LNCaP clone FGC (cell line): Measurements from ENCODE around the gene MT1HL1.

Experiments
- DNase-seq: peaks from one replicate; pipeline ENCODE4 v3.0.0-alpha.2; 2011; ENCODE audit warnings: low read depth
- H3K4me3 ChIP-seq: 2 replicates; pipeline ENCODE4 v1.5.1; 2011; ENCODE audit warnings: mild to moderate bottlenecking, low read depth, low read length, control low read depth
- TF ChIP-seq, protein P1 (sequence below): IDR thresholded peaks from 2 replicates; pipeline ENCODE4 v1.5.1; 2012; ENCODE audit warnings: mild to moderate bottlenecking; ENCODE audit not compliant: control insufficient read depth, insufficient read depth; ENCODE audit errors: extremely low read depth

Gene MT1HL1

DNA sequence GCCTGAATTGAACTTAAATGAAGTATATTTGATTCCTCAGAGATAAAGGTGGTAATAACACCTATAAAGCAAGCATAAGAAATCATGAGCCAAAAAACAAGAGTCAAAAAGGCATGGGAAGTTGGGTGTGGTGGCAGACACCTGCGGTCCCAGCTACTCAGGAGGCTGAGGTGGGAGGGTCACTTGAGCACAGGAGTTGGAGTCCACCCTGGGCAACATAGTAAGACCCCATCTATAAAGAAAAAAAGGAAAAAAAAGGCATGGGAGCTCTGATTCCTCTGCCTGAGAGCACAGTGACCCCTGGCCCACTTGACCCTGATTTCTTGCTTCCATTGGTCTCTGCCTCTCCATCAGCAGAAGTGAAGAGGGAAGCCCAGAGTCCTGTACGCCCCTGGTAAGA, 40.3 kb downstream of the MT1HL1 start:
- TF ChIP-seq, protein P1, sequence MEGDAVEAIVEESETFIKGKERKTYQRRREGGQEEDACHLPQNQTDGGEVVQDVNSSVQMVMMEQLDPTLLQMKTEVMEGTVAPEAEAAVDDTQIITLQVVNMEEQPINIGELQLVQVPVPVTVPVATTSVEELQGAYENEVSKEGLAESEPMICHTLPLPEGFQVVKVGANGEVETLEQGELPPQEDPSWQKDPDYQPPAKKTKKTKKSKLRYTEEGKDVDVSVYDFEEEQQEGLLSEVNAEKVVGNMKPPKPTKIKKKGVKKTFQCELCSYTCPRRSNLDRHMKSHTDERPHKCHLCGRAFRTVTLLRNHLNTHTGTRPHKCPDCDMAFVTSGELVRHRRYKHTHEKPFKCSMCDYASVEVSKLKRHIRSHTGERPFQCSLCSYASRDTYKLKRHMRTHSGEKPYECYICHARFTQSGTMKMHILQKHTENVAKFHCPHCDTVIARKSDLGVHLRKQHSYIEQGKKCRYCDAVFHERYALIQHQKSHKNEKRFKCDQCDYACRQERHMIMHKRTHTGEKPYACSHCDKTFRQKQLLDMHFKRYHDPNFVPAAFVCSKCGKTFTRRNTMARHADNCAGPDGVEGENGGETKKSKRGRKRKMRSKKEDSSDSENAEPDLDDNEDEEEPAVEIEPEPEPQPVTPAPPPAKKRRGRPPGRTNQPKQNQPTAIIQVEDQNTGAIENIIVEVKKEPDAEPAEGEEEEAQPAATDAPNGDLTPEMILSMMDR, result no peak
- H3K4me3 ChIP-seq, result no peak overlapping the region
- no peak for DNase-seq

DNA sequence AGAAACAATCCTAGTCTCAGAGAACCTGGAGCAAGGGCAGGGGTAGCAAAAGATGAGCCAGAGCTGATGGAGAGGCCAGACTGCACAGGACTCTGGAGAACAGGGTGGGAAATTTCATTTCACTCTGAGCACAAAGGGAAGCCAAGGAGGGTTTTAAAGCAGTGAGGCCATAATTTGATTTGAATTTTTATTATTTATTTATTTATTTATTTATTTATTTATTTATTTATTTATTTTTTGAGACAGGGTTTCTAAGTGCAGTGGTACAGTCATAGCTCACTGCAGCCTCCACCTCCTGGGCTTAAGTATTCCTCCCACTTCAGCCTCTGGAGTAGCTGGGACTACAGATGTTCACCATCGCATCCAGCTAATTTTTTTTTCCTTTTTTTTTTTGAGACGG, 45.1 kb downstream of the MT1HL1 start:
- DNase-seq, result no peak
- TF ChIP-seq, protein P1, result no peak
- no peak overlapping the region for H3K4me3 ChIP-seq

DNA sequence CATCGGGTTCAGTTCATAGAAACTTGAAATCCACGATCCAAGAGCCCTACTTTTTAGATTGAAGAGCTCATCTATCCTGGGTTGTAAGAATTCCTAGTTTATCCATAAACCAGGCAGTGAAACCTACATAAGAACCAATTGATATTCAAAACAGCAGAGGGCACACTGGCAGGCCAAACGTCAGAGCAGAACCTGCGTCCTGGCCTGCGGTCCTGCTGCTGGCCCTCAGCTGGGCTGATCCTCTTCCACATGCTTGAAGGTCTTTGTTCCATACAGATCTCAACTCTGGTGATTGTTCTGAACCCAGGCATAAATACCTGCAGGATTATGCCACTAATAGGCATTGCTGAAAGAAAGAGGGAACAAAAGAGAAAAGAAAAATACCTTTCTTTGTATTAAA, 47.0 kb downstream of the MT1HL1 start:
- TF ChIP-seq, protein P1, result no peak
- H3K4me3 ChIP-seq, result no peak overlapping the region
- DNase-seq, result no peak
